ENCODE measurements around the gene ADGRF3. TPM values are rescaled to one million over a fixed set of nuclear protein-coding genes. Genes with fewer than 3 reads are reported as not detected.

Gene ADGRF3
- total and polyA plus RNA-seq, 2 of the 13 experiments (the other 11 are each of a cell fraction or from before 2014, with no cell fraction given), result 0.40 to 1.5 TPM

DNA sequence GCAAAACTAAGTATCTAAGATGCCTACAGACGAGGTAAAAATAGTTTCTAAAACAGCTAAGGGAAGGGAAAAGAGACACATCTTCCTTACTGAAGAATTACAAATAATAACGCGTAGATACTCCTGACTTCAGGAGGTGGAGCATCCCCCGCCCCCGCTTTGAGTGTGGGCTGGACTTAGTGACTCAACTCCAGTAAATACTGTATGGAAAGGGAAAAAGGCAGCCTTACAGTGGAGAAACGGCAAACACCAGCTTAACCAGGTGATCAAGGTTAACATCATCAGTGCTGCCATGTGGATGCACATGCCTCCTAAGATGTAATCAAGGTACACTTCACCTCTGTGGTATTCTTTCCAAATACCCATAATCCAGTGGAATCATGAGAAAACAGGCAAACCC is 53.9 kb downstream of the ADGRF3 start:
- in situ Hi-C loops (cut with HindIII; ENCODE audit: extremely low pct_ligation_motif_present, low pct_unique_long_range_greater_than_20kb), result no loop called here
- Histone ChIP-seq H3K9me3 (ENCODE audit: low read length) (no peaks in the 10 kb centered on the region), H3K36me3 (replicated peaks in 1 of 2; ENCODE audit: control insufficient read depth in 1 of 2, insufficient read depth in 2 of 2, low read length in 2 of 2) (peaks cover 1 to 4% of the 10 kb centered on the region in 2 experiments), H3K9ac (ENCODE audit: insufficient read depth, low read depth, low read length) (no peak overlapping the region), H3K4me3 (replicated peaks in 1 of 3; ENCODE audit: insufficient read depth in 1 of 3, low read depth in 2 of 3, low read length in 3 of 3) (no peak overlapping the region), H3K4me1 (ENCODE audit: insufficient read depth, low read length) (peaks cover 22% of the 10 kb centered on the region; the same call in 1 of the 2 replicates), H3K27ac (ENCODE audit: extremely low read length, insufficient read depth, low read length) (no peak overlapping the region), H2AFZ (ENCODE audit: low read length) (no peak overlapping the region), H3K27me3 (ENCODE audit: control insufficient read depth in 1 of 2, insufficient read depth in 2 of 2, low read length in 2 of 2) (no peaks in the 10 kb centered on the region; a peak in 1 of 5 replicates), H3K79me2 (ENCODE audit: insufficient read depth, low read length) (no peaks in the 10 kb centered on the region), H4K20me1 (ENCODE audit: insufficient read depth, low read length) (no peaks in the 10 kb centered on the region), H3K4me2 (ENCODE audit: low read depth, low read length) (no peak overlapping the region)
- ChIA-PET POLR2A (interaction anchor here (1.0 to 1.2 kb wide), 2 partner anchors 48 to 1460 kb away, joined by 3 read pairs; partner anchors contain the start of genes HADHA and HADHB), CTCF (ENCODE audit: low intra/inter-chr PET ratio, low total read pairs) (no interaction called here)
- no TSS peak for BruUV-seq (replicated peaks)
- peak; percentile 45 for DNase-seq (ENCODE audit: low spot score)
- peak; percentile 77 for ATAC-seq
- 40% methylated on average over 6 of the region's 6 CpGs for WGBS (ENCODE audit: low lambda C conversion rate)
- intact Hi-C loops (cut with micrococcal nuclease; ENCODE audit: unreplicated experiment), result no loop called here
- FAIRE-seq, result peak; percentile 70
- peak; percentile 59 for TF ChIP-seq FOSL2 (CRISPR knock-in tag; IDR thresholded peaks at IDR 0.05)
- 0 out of 2 replicates have a peak, but pooled peaks have one; percentile 58 for TF ChIP-seq ZBTB20 (CRISPR knock-in tag; IDR thresholded peaks at IDR 0.05; ENCODE audit: borderline replicate concordance, low read depth)
- TF ChIP-seq, protein P1, sequence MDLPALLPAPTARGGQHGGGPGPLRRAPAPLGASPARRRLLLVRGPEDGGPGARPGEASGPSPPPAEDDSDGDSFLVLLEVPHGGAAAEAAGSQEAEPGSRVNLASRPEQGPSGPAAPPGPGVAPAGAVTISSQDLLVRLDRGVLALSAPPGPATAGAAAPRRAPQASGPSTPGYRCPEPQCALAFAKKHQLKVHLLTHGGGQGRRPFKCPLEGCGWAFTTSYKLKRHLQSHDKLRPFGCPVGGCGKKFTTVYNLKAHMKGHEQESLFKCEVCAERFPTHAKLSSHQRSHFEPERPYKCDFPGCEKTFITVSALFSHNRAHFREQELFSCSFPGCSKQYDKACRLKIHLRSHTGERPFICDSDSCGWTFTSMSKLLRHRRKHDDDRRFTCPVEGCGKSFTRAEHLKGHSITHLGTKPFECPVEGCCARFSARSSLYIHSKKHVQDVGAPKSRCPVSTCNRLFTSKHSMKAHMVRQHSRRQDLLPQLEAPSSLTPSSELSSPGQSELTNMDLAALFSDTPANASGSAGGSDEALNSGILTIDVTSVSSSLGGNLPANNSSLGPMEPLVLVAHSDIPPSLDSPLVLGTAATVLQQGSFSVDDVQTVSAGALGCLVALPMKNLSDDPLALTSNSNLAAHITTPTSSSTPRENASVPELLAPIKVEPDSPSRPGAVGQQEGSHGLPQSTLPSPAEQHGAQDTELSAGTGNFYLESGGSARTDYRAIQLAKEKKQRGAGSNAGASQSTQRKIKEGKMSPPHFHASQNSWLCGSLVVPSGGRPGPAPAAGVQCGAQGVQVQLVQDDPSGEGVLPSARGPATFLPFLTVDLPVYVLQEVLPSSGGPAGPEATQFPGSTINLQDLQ (CRISPR knock-in tag; IDR thresholded peaks at IDR 0.05), result no peak

DNA sequence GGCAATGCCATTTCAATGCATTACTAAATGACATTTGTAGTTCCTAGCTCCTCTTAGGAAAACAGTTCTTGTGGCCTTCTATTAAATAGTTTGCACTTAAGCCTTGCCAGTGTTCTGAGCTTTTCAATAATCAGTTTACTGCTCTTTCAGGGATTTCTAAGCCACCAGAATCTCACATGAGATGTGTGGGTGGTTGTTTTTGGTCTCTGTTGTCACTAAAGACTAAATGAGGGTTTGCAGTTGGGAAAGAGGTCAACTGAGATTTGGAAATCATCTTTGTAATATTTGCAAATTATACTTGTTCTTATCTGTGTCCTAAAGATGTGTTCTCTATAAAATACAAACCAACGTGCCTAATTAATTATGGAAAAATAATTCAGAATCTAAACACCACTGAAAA is 56.6 kb downstream of the ADGRF3 start:
- no peak overlapping the region for H3K9ac ChIP-seq (ENCODE audit: insufficient read depth, low read depth, low read length)
- WGBS (ENCODE audit: low lambda C conversion rate), result 89% methylated on average over 1 of the region's 1 CpG
- no peak overlapping the region for H3K4me2 ChIP-seq (ENCODE audit: low read depth, low read length)
- H3K27ac ChIP-seq (ENCODE audit: extremely low read length, insufficient read depth, low read length), result no peak overlapping the region
- DNase-seq (ENCODE audit: low spot score) (no peak), FAIRE-seq (no peak), ATAC-seq (no peak)
- no peaks in the 10 kb centered on the region for H4K20me1 ChIP-seq (ENCODE audit: insufficient read depth, low read length)
- H3K4me1 ChIP-seq (ENCODE audit: insufficient read depth, low read length), result peaks cover 15% of the 10 kb centered on the region; the same call in 1 of the 2 replicates
- ChIA-PET POLR2A (no interaction called here), CTCF (ENCODE audit: low intra/inter-chr PET ratio, low total read pairs) (no interaction called here)
- no TSS peak for BruUV-seq (replicated peaks)
- no peak overlapping the region for H2AFZ ChIP-seq (ENCODE audit: low read length)
- peaks cover 11 to 23% of the 10 kb centered on the region in 2 experiments for H3K36me3 ChIP-seq (replicated peaks in 1 of 2; ENCODE audit: control insufficient read depth in 1 of 2, insufficient read depth in 2 of 2, low read length in 2 of 2)
- in situ Hi-C loops (cut with HindIII; ENCODE audit: extremely low pct_ligation_motif_present, low pct_unique_long_range_greater_than_20kb), result no loop called here
- H3K9me3 ChIP-seq (ENCODE audit: low read length), result no peaks in the 10 kb centered on the region
- no peak overlapping the region for H3K4me3 ChIP-seq (replicated peaks in 1 of 3; ENCODE audit: insufficient read depth in 1 of 3, low read depth in 2 of 3, low read length in 3 of 3)
- H3K79me2 ChIP-seq (ENCODE audit: insufficient read depth, low read length), result no peaks in the 10 kb centered on the region
- intact Hi-C loops (cut with micrococcal nuclease; ENCODE audit: unreplicated experiment), result no loop called here
- no peaks in the 10 kb centered on the region for H3K27me3 ChIP-seq (ENCODE audit: control insufficient read depth in 1 of 2, insufficient read depth in 2 of 2, low read length in 2 of 2)
- TF ChIP-seq ZNF207 (IDR thresholded peaks at IDR 0.05; ENCODE audit: borderline replicate concordance), result no peak
- TF ChIP-seq ZNF354B (CRISPR knock-in tag; IDR thresholded peaks at IDR 0.05), result no peak
- TF ChIP-seq, protein P2, sequence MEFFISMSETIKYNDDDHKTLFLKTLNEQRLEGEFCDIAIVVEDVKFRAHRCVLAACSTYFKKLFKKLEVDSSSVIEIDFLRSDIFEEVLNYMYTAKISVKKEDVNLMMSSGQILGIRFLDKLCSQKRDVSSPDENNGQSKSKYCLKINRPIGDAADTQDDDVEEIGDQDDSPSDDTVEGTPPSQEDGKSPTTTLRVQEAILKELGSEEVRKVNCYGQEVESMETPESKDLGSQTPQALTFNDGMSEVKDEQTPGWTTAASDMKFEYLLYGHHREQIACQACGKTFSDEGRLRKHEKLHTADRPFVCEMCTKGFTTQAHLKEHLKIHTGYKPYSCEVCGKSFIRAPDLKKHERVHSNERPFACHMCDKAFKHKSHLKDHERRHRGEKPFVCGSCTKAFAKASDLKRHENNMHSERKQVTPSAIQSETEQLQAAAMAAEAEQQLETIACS (CRISPR knock-in tag; IDR thresholded peaks at IDR 0.05), result no peak
- TF ChIP-seq, protein P3, sequence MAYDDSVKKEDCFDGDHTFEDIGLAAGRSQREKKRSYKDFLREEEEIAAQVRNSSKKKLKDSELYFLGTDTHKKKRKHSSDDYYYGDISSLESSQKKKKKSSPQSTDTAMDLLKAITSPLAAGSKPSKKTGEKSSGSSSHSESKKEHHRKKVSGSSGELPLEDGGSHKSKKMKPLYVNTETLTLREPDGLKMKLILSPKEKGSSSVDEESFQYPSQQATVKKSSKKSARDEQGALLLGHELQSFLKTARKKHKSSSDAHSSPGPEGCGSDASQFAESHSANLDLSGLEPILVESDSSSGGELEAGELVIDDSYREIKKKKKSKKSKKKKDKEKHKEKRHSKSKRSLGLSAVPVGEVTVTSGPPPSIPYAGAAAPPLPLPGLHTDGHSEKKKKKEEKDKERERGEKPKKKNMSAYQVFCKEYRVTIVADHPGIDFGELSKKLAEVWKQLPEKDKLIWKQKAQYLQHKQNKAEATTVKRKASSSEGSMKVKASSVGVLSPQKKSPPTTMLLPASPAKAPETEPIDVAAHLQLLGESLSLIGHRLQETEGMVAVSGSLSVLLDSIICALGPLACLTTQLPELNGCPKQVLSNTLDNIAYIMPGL (CRISPR knock-in tag; IDR thresholded peaks at IDR 0.05; ENCODE audit: borderline replicate concordance in 1 of 2, low read depth in 1 of 2), result no peak
- no peak for TF ChIP-seq MZF1 (CRISPR knock-in tag; IDR thresholded peaks at IDR 0.05; ENCODE audit: borderline replicate concordance)
- TF ChIP-seq ZNF768 (CRISPR knock-in tag; IDR thresholded peaks at IDR 0.05), result no peak
- TF ChIP-seq, protein P4, sequence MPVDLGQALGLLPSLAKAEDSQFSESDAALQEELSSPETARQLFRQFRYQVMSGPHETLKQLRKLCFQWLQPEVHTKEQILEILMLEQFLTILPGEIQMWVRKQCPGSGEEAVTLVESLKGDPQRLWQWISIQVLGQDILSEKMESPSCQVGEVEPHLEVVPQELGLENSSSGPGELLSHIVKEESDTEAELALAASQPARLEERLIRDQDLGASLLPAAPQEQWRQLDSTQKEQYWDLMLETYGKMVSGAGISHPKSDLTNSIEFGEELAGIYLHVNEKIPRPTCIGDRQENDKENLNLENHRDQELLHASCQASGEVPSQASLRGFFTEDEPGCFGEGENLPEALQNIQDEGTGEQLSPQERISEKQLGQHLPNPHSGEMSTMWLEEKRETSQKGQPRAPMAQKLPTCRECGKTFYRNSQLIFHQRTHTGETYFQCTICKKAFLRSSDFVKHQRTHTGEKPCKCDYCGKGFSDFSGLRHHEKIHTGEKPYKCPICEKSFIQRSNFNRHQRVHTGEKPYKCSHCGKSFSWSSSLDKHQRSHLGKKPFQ (CRISPR knock-in tag; IDR thresholded peaks at IDR 0.05; ENCODE audit: insufficient replicate concordance), result no peak
